ENCODE measurements around the gene GPX5.

DNA sequence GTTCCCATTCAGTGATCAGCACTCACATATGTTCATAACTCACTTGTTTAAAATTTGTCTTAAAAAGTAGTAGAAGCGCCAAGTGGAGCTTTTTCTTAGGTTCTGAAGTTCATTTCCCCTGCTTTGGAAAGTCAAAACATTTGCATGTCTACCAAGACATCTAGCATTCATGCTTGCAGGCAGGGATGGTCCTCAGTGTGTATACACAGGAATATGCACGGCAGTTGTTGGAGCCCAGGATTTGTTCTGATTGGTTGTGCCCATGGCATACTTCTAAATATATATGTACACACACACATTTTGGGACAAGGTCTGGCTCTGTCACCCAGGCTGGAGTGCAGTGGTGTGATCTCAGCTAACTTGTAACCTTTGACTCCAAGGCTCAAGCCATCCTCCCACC lies 7.7 kb upstream of the GPX5 start:
- TF ChIP-seq, protein P1, sequence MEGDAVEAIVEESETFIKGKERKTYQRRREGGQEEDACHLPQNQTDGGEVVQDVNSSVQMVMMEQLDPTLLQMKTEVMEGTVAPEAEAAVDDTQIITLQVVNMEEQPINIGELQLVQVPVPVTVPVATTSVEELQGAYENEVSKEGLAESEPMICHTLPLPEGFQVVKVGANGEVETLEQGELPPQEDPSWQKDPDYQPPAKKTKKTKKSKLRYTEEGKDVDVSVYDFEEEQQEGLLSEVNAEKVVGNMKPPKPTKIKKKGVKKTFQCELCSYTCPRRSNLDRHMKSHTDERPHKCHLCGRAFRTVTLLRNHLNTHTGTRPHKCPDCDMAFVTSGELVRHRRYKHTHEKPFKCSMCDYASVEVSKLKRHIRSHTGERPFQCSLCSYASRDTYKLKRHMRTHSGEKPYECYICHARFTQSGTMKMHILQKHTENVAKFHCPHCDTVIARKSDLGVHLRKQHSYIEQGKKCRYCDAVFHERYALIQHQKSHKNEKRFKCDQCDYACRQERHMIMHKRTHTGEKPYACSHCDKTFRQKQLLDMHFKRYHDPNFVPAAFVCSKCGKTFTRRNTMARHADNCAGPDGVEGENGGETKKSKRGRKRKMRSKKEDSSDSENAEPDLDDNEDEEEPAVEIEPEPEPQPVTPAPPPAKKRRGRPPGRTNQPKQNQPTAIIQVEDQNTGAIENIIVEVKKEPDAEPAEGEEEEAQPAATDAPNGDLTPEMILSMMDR (conservative IDR thresholded peaks at IDR 0.05; ENCODE audit: low read depth, low read length) = no peak
- no peak for TF ChIP-seq EZH2 (IDR thresholded peaks at IDR 0.05; ENCODE audit: borderline replicate concordance, low read depth, low read length, poor library complexity, severe bottlenecking)
